SK-N-SH (cell line): ENCODE measurements around the gene CSRP3. TPM values are rescaled to one million over a fixed set of nuclear protein-coding genes. Genes with fewer than 3 reads are reported as not detected.

Experiments used
- CHD2 ChIP-seq: fragments of 150-350 bp; IDR thresholded peaks from 2 replicates; pipeline ENCODE4 v1.6.1; 2018; ENCODE audit warnings: low read length; ENCODE audit not compliant: partially characterized antibody
- EP300 ChIP-seq, 2 experiments: IDR thresholded peaks; 2 replicates each; pipeline versions ENCODE4 v1.4.0 to v1.6.1; 2012; ENCODE audit warnings: borderline replicate concordance in 1 of 2, low read depth in 1 of 2, low read length in 1 of 2
- FOSL2 ChIP-seq: IDR thresholded peaks from 2 replicates; pipeline ENCODE4 v1.4.0; 2012; ENCODE audit warnings: low read depth, mild to moderate bottlenecking, moderate library complexity, borderline replicate concordance
- GABPA ChIP-seq: IDR thresholded peaks from 2 replicates; pipeline ENCODE4 v1.4.0; 2012; ENCODE audit warnings: low read depth, mild to moderate bottlenecking
- MXI1 ChIP-seq: IDR thresholded peaks from 2 replicates; pipeline ENCODE4 v1.6.1; 2012; ENCODE audit warnings: mild to moderate bottlenecking, low read depth, low read length, improper control_type of control experiment
- NFIC ChIP-seq: IDR thresholded peaks from 2 replicates; pipeline ENCODE4 v1.4.0; 2012; ENCODE audit warnings: borderline replicate concordance
- RAD21 ChIP-seq: IDR thresholded peaks from 2 replicates; pipeline ENCODE4 v1.6.1; 2012; ENCODE audit warnings: mild to moderate bottlenecking, low read length
- RCOR1 ChIP-seq: fragments of 150-350 bp; IDR thresholded peaks from 2 replicates; pipeline ENCODE4 v1.6.1; 2017; ENCODE audit warnings: antibody characterized with exemption, low read length
- REST ChIP-seq: IDR thresholded peaks from 2 replicates; pipeline ENCODE4 v1.6.1; 2012; ENCODE audit warnings: mild to moderate bottlenecking, low read depth, low read length, moderate library complexity
- RFX5 ChIP-seq: IDR thresholded peaks from 2 replicates; pipeline ENCODE4 v1.6.1; 2012; ENCODE audit warnings: mild to moderate bottlenecking, improper control_type of control experiment, low read length
- SIN3A ChIP-seq: IDR thresholded peaks from 2 replicates; pipeline ENCODE4 v1.6.1; 2012; ENCODE audit warnings: low read depth, mild to moderate bottlenecking, low read length, moderate library complexity, borderline replicate concordance
- SMC3 ChIP-seq: IDR thresholded peaks from 2 replicates; pipeline ENCODE4 v1.6.1; 2012; ENCODE audit warnings: low read depth, low read length, improper control_type of control experiment
- TAF1 ChIP-seq: IDR thresholded peaks from 2 replicates; pipeline ENCODE4 v1.6.1; 2012; ENCODE audit warnings: low read depth, mild to moderate bottlenecking, low read length, moderate library complexity, borderline replicate concordance
- TCF12 ChIP-seq: IDR thresholded peaks from 2 replicates; pipeline ENCODE4 v1.4.0; 2012
- USF1 ChIP-seq: IDR thresholded peaks from 2 replicates; pipeline ENCODE4 v1.4.0; 2012; ENCODE audit warnings: low read depth, borderline replicate concordance
- YY1 ChIP-seq: IDR thresholded peaks from 2 replicates; pipeline ENCODE4 v1.4.0; 2012; ENCODE audit warnings: low read depth, mild to moderate bottlenecking
- polyA plus RNA-seq, 3 experiments: library from polyadenylated mRNA; depleted of rRNA; stranded (reverse); fragments of >200 nt; gene quantifications; 2 replicates each; pipeline ENCODE4 v1.2.3, GENCODE V29; 2012
- TF ChIP-seq, protein P1 (sequence below): IDR thresholded peaks from 2 replicates; pipeline ENCODE4; 2012
- TF ChIP-seq, protein P2 (sequence below): fragments of 200-600 bp; sonication (generic); IDR thresholded peaks from 2 replicates; pipeline ENCODE4 v1.6.1; 2017; ENCODE audit warnings: antibody characterized with exemption, mild to moderate bottlenecking, moderate library complexity

Gene CSRP3
- polyA plus RNA-seq, 1 of the 3 experiments (the other 2 are of a cell fraction): not detected

- TF ChIP-seq, protein P1, sequence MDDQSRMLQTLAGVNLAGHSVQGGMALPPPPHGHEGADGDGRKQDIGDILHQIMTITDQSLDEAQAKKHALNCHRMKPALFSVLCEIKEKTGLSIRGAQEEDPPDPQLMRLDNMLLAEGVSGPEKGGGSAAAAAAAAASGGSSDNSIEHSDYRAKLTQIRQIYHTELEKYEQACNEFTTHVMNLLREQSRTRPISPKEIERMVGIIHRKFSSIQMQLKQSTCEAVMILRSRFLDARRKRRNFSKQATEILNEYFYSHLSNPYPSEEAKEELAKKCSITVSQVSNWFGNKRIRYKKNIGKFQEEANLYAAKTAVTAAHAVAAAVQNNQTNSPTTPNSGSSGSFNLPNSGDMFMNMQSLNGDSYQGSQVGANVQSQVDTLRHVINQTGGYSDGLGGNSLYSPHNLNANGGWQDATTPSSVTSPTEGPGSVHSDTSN: peak; percentile 14; the same call in 1 of the 2 replicates
- TF ChIP-seq SMC3 (no peak), RCOR1 (no peak), TCF12 (peak; percentile 21; the same call in 1 of the 2 replicates), MXI1 (peak; percentile 91), USF1 (no peak), EP300 (IDR thresholded peaks at IDR 0.05; ENCODE audit: borderline replicate concordance in 1 of 2, low read depth in 1 of 2, low read length in 1 of 2) (peak in 1 of 2 experiments; percentile 40; a peak in 2 of 4 replicates), YY1 (no peak), FOSL2 (no peak), TAF1 (no peak), CHD2 (peak; percentile 95), NFIC (no peak; the same call in 1 of the 2 replicates), SIN3A (peak; percentile 93), GABPA (peak; percentile 66), RFX5 (no peak), RAD21 (no peak), REST (0 out of 2 replicates have a peak, but pooled peaks have one; percentile 12)
- TF ChIP-seq, protein P2, sequence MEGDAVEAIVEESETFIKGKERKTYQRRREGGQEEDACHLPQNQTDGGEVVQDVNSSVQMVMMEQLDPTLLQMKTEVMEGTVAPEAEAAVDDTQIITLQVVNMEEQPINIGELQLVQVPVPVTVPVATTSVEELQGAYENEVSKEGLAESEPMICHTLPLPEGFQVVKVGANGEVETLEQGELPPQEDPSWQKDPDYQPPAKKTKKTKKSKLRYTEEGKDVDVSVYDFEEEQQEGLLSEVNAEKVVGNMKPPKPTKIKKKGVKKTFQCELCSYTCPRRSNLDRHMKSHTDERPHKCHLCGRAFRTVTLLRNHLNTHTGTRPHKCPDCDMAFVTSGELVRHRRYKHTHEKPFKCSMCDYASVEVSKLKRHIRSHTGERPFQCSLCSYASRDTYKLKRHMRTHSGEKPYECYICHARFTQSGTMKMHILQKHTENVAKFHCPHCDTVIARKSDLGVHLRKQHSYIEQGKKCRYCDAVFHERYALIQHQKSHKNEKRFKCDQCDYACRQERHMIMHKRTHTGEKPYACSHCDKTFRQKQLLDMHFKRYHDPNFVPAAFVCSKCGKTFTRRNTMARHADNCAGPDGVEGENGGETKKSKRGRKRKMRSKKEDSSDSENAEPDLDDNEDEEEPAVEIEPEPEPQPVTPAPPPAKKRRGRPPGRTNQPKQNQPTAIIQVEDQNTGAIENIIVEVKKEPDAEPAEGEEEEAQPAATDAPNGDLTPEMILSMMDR: no peak
Measured at GRCh38 chr11:19240420-19241259, 38.9 kb upstream of the CSRP3 start, which contains the start of gene E2F8 (continued).
